Endodermal cell (in vitro differentiated cells): Measurements from ENCODE around the gene DCAF11. TPM values are rescaled to one million over a fixed set of nuclear protein-coding genes. Genes with fewer than 3 reads are reported as not detected.

Source experiments
- DNase-seq: peaks from one replicate; pipeline ENCODE4 v3.0.0-alpha.2; 2017
- H3K27ac ChIP-seq: 2 replicates; pipeline ENCODE4 v1.5.1; 2013; ENCODE audit warnings: mild to moderate bottlenecking, low read depth, low read length, moderate library complexity
- H3K27me3 ChIP-seq: 2 replicates; pipeline ENCODE4 v1.6.1; 2013; ENCODE audit warnings: mild to moderate bottlenecking, low read length, moderate library complexity; ENCODE audit not compliant: insufficient read depth, control insufficient read depth, poor library complexity, severe bottlenecking
- H3K36me3 ChIP-seq: 2 replicates; pipeline ENCODE4 v1.7.0; 2013; ENCODE audit warnings: mild to moderate bottlenecking, low read length, moderate library complexity; ENCODE audit not compliant: control insufficient read depth, insufficient read depth
- H3K4me1 ChIP-seq: one replicate; pipeline ENCODE4 v1.7.0; 2013; ENCODE audit warnings: low read length; ENCODE audit not compliant: control insufficient read depth, insufficient read depth
- H3K4me3 ChIP-seq: 2 replicates; pipeline ENCODE4 v1.5.1; 2013; ENCODE audit warnings: mild to moderate bottlenecking, low read length, moderate library complexity
- H3K9ac ChIP-seq: 2 replicates; pipeline ENCODE4 v1.6.1; 2013; ENCODE audit warnings: mild to moderate bottlenecking, low read length, moderate library complexity; ENCODE audit not compliant: poor library complexity, severe bottlenecking; ENCODE audit errors: extremely low read depth
- H3K9me3 ChIP-seq: 2 replicates; pipeline ENCODE4 v1.6.1; 2013; ENCODE audit warnings: mild to moderate bottlenecking, low read length, moderate library complexity; ENCODE audit not compliant: control insufficient read depth
- H3K27ac Mint-ChIP-seq: 2 replicates; pipeline ENCODE4 v1.8.0; 2020; ENCODE audit warnings: mixed read lengths
- H3K27me3 Mint-ChIP-seq: 2 replicates; pipeline ENCODE4 v1.8.0; 2021; ENCODE audit warnings: mild to moderate bottlenecking, mixed read lengths; ENCODE audit not compliant: insufficient read depth
- H3K36me3 Mint-ChIP-seq: 2 replicates; pipeline ENCODE4 v1.8.0; 2020; ENCODE audit warnings: low read depth, mixed read lengths
- H3K4me1 Mint-ChIP-seq: 2 replicates; pipeline ENCODE4 v1.8.0; 2020; ENCODE audit warnings: mixed read lengths
- H3K4me3 Mint-ChIP-seq: 2 replicates; pipeline ENCODE4 v1.8.0; 2020; ENCODE audit warnings: mild to moderate bottlenecking, moderate library complexity, mixed read lengths
- H3K9me3 Mint-ChIP-seq: 2 replicates; pipeline ENCODE4 v1.8.0; 2020; ENCODE audit warnings: mild to moderate bottlenecking, mixed read lengths
- WGBS, 2 experiments: methylation state at CpG; one replicate each; pipeline versions ENCODE4 v1.1.5 to v1.1.7; 2013; ENCODE audit warnings: missing lambda C conversion rate in 2 of 2, mixed read lengths in 1 of 2; ENCODE audit not compliant: insufficient coverage in 1 of 2, insufficient read length in 1 of 2; 5-methylcytosine and 5-hydroxymethylcytosine counted together
- total RNA-seq, 2 donors: library from RNA; stranded (reverse); fragmentation: NEBNext Ultra II Directional in 1 of 2; extraction: Animal tissue kit (Norgen Biotek cat#: 25700) in 1 of 2; gene quantifications; 2 replicates in 1 of 2; 3 replicates in 1 of 2; pipeline ENCODE4 v1.2.1, GENCODE V29; 2021
- TF ChIP-seq, protein P1 (sequence below): fragments of 200-600 bp; sonication (generic); conservative IDR thresholded peaks from 2 replicates; pipeline ENCODE4 v1.5.0; 2021; ENCODE audit warnings: antibody characterized with exemption, mild to moderate bottlenecking

The DCAF11 gene
- total RNA-seq, 2 donors from 2014 or later, result 71.1 to 72.2 TPM

GRCh38 chr14:24110523-24110922 lies 4.1 kb upstream of the DCAF11 start:
- Mint-ChIP-seq H3K9me3 (peaks cover 6% of the 10 kb centered on the region), H3K4me1 (peaks cover 6% of the 10 kb centered on the region), H3K4me3 (no peak overlapping the region), H3K36me3 (peaks cover 4% of the 10 kb centered on the region), H3K27ac (no peak overlapping the region), H3K27me3 (no peaks in the 10 kb centered on the region)
- no peak overlapping the region for H3K9ac ChIP-seq
- TF ChIP-seq, protein P1, sequence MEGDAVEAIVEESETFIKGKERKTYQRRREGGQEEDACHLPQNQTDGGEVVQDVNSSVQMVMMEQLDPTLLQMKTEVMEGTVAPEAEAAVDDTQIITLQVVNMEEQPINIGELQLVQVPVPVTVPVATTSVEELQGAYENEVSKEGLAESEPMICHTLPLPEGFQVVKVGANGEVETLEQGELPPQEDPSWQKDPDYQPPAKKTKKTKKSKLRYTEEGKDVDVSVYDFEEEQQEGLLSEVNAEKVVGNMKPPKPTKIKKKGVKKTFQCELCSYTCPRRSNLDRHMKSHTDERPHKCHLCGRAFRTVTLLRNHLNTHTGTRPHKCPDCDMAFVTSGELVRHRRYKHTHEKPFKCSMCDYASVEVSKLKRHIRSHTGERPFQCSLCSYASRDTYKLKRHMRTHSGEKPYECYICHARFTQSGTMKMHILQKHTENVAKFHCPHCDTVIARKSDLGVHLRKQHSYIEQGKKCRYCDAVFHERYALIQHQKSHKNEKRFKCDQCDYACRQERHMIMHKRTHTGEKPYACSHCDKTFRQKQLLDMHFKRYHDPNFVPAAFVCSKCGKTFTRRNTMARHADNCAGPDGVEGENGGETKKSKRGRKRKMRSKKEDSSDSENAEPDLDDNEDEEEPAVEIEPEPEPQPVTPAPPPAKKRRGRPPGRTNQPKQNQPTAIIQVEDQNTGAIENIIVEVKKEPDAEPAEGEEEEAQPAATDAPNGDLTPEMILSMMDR, result no peak
- H3K4me3 ChIP-seq, result no peak overlapping the region
- no peak for DNase-seq
- H3K27me3 ChIP-seq, result no peaks in the 10 kb centered on the region
- no peak overlapping the region for H3K27ac ChIP-seq
- H3K36me3 ChIP-seq, result no peaks in the 10 kb centered on the region
- WGBS, 2 experiments, result 93% methylated on average over 1 of the region's 1 CpG; no CpG with 5 or more reads in 1 of the 2 experiments
- H3K4me1 ChIP-seq, result no peaks in the 10 kb centered on the region
- H3K9me3 ChIP-seq, result no peaks in the 10 kb centered on the region

GRCh38 chr14:24113379-24113800 lies 1.2 kb upstream of the DCAF11 start:
- H3K9ac ChIP-seq, result peak overlapping the region; percentile 78
- peak overlapping the region; percentile 94 for H3K4me3 ChIP-seq
- peak overlapping the region; percentile 99 for H3K27ac Mint-ChIP-seq
- TF ChIP-seq, protein P1, result no peak
- no peaks in the 10 kb centered on the region for H3K9me3 Mint-ChIP-seq
- H3K27me3 Mint-ChIP-seq, result no peaks in the 10 kb centered on the region
- peaks cover 15% of the 10 kb centered on the region for H3K36me3 Mint-ChIP-seq
- DNase-seq, result no peak
- no peaks in the 10 kb centered on the region for H3K4me1 ChIP-seq
- H3K27me3 ChIP-seq, result no peaks in the 10 kb centered on the region
- no peaks in the 10 kb centered on the region for H3K9me3 ChIP-seq
- H3K27ac ChIP-seq, result peak overlapping the region; percentile 90
- 18 to 22% methylated on average over 6 to 15 of the region's 15 CpGs for WGBS, 2 experiments
- peak overlapping the region; percentile 87 for H3K4me3 Mint-ChIP-seq
- peaks cover 18% of the 10 kb centered on the region for H3K4me1 Mint-ChIP-seq
- peaks cover 18% of the 10 kb centered on the region for H3K36me3 ChIP-seq

- Histone ChIP-seq H3K4me1 (no peaks in the 10 kb centered on the region), H3K9ac (peak overlapping the region; percentile 78), H3K9me3 (no peaks in the 10 kb centered on the region), H3K4me3 (peak overlapping the region; percentile 94), H3K36me3 (peaks cover 24% of the 10 kb centered on the region), H3K27ac (peak overlapping the region; percentile 90), H3K27me3 (no peaks in the 10 kb centered on the region)
- Mint-ChIP-seq H3K4me1 (peaks cover 16% of the 10 kb centered on the region), H3K36me3 (peaks cover 21% of the 10 kb centered on the region), H3K27ac (peak overlapping the region; percentile 99), H3K27me3 (no peaks in the 10 kb centered on the region), H3K4me3 (peak overlapping the region; percentile 87), H3K9me3 (no peaks in the 10 kb centered on the region)
- DNase-seq, result peak; percentile 94
- TF ChIP-seq, protein P1, result no peak
- WGBS, 2 experiments, result 0% methylated on average over 24 to 42 of the region's 42 CpGs
Measured at GRCh38 chr14:24113801-24114531, 611 bp upstream of the DCAF11 start.
